Activated T-helper 17 cell treated with anti-CD3 and anti-CD28 coated beads, Interleukin-2, amount 50 U/mL, for 72 hours (primary cell): ENCODE results near the gene GABBR1. TPM values are rescaled to one million over a fixed set of nuclear protein-coding genes. Genes with fewer than 3 reads are reported as not detected.

Experiments used
- total RNA-seq, 2 donors: library from RNA; stranded (reverse); gene quantifications; one replicate each; pipeline ENCODE4 v1.2.3, GENCODE V29; 2022

Gene GABBR1
- total RNA-seq, 2 donors from 2014 or later: 19.3 to 46.1 TPM

Other genes starting within 250 kb of the GABBR1 start
- not detected for gene OR12D2, start 237.6 kb downstream of the GABBR1 start, total RNA-seq
- not detected for gene OR12D1, start 218.3 kb downstream of the GABBR1 start, total RNA-seq
- not detected for gene OR10C1, start 193.9 kb downstream of the GABBR1 start, total RNA-seq
- gene OR11A1, start 176.1 kb downstream of the GABBR1 start, total RNA-seq: not detected
- gene OR2H1, start 176.0 kb downstream of the GABBR1 start, total RNA-seq: not detected
- not detected for gene MAS1L, start 145.2 kb downstream of the GABBR1 start, total RNA-seq
- 1 to 10 TPM in 1 of 2 donors, under 1 TPM in 1; 0.84 to 3.7 TPM for gene UBD, start 73.5 kb downstream of the GABBR1 start, total RNA-seq
- gene OR2H2, start 48.1 kb downstream of the GABBR1 start, total RNA-seq: not detected
- not detected for gene MOG, start 23.9 kb upstream of the GABBR1 start, total RNA-seq
- 1 to 10 TPM in 1 of 2 donors, not detected in 1; 2.6 TPM for gene ZFP57, start 48.0 kb upstream of the GABBR1 start, total RNA-seq
- 100 to 1,000 TPM; 159 to 352 TPM for gene HLA-F, start 90.3 kb upstream of the GABBR1 start, total RNA-seq
- 1 to 10 TPM in 1 of 2 donors, not detected in 1; 2.5 TPM for gene HLA-G, start 194.6 kb upstream of the GABBR1 start, total RNA-seq